Neuron (in vitro differentiated cells): ENCODE results near the gene CCDC12.
"Not testable (repeated sequence)": the region's sequence is repeated elsewhere in the genome, so short reads cannot be mapped to it uniquely, and the experiment has no call there.

Experiments used
- H2AFZ ChIP-seq: one replicate; pipeline ENCODE4 v1.6.1; 2013; ENCODE audit warnings: low read depth, mild to moderate bottlenecking, inconsistent platforms, low read length, moderate library complexity
- H3K27me3 ChIP-seq: one replicate; pipeline ENCODE4 v1.6.1; 2013; ENCODE audit warnings: low read length; ENCODE audit not compliant: insufficient read depth
- H3K36me3 ChIP-seq: one replicate; pipeline ENCODE4 v1.6.1; 2013; ENCODE audit warnings: low read length; ENCODE audit not compliant: insufficient read depth
- H3K4me1 ChIP-seq: one replicate; pipeline ENCODE4 v1.6.1; 2013; ENCODE audit warnings: low read length; ENCODE audit not compliant: insufficient read depth
- H3K4me3 ChIP-seq: 2 replicates; pipeline ENCODE4 v1.5.1; 2013; ENCODE audit warnings: mild to moderate bottlenecking, low read length, moderate library complexity
- H3K9me3 ChIP-seq: one replicate; pipeline ENCODE4 v1.6.1; 2013; ENCODE audit warnings: low read length

Gene CCDC12

GRCh38 chr3:46974421-46975171 lies 1.9 kb downstream of the CCDC12 start:
- H3K9me3 ChIP-seq: no peaks in the 10 kb centered on the region
- H3K36me3 ChIP-seq: peaks cover 11% of the 10 kb centered on the region
- no peak overlapping the region for H2AFZ ChIP-seq
- H3K4me1 ChIP-seq: peaks cover 2% of the 10 kb centered on the region
- H3K4me3 ChIP-seq: no peak overlapping the region
- H3K27me3 ChIP-seq: no peaks in the 10 kb centered on the region

GRCh38 chr3:46972396-46972795 lies 4.1 kb downstream of the CCDC12 start:
- Histone ChIP-seq H3K36me3 (peaks cover 13% of the 10 kb centered on the region), H3K27me3 (no peaks in the 10 kb centered on the region), H3K4me3 (no peak overlapping the region), H3K9me3 (no peaks in the 10 kb centered on the region), H2AFZ (no peak overlapping the region), H3K4me1 (no peaks in the 10 kb centered on the region)

GRCh38 chr3:46971742-46972141 lies 4.8 kb downstream of the CCDC12 start:
- no peaks in the 10 kb centered on the region for H3K27me3 ChIP-seq
- peaks cover 14% of the 10 kb centered on the region for H3K36me3 ChIP-seq
- H3K9me3 ChIP-seq: no peaks in the 10 kb centered on the region
- H3K4me3 ChIP-seq: no peak overlapping the region
- H2AFZ ChIP-seq: no peak overlapping the region
- H3K4me1 ChIP-seq: no peaks in the 10 kb centered on the region

GRCh38 chr3:46971151-46971550 lies 5.4 kb downstream of the CCDC12 start:
- Histone ChIP-seq H3K27me3 (no peaks in the 10 kb centered on the region), H3K36me3 (peaks cover 17% of the 10 kb centered on the region), H3K4me1 (no peaks in the 10 kb centered on the region), H3K9me3 (no peaks in the 10 kb centered on the region), H2AFZ (no peak overlapping the region), H3K4me3 (no peak overlapping the region)

GRCh38 chr3:46970391-46971091 lies 6.0 kb downstream of the CCDC12 start:
- H3K36me3 ChIP-seq: peaks cover 22% of the 10 kb centered on the region
- no peaks in the 10 kb centered on the region for H3K27me3 ChIP-seq
- H3K9me3 ChIP-seq: peaks cover 4% of the 10 kb centered on the region
- H2AFZ ChIP-seq: no peak overlapping the region
- no peak overlapping the region for H3K4me3 ChIP-seq
- H3K4me1 ChIP-seq: no peaks in the 10 kb centered on the region

GRCh38 chr3:46968783-46969428 lies 7.6 kb downstream of the CCDC12 start:
- Histone ChIP-seq H3K36me3 (peaks cover 27% of the 10 kb centered on the region), H3K27me3 (no peaks in the 10 kb centered on the region), H2AFZ (no peak overlapping the region), H3K4me3 (no peak overlapping the region), H3K4me1 (no peaks in the 10 kb centered on the region), H3K9me3 (peaks cover 4% of the 10 kb centered on the region)

GRCh38 chr3:46966811-46967210 lies 9.7 kb downstream of the CCDC12 start:
- H3K36me3 ChIP-seq: peaks cover 32% of the 10 kb centered on the region
- H3K4me3 ChIP-seq: no peak overlapping the region
- H3K27me3 ChIP-seq: no peaks in the 10 kb centered on the region
- peaks cover 9% of the 10 kb centered on the region for H3K9me3 ChIP-seq
- no peak overlapping the region for H2AFZ ChIP-seq
- H3K4me1 ChIP-seq: no peaks in the 10 kb centered on the region

GRCh38 chr3:46965151-46965550 lies 11.4 kb downstream of the CCDC12 start:
- Histone ChIP-seq H2AFZ (no peak overlapping the region), H3K9me3 (peaks cover 9% of the 10 kb centered on the region), H3K4me3 (no peak overlapping the region), H3K27me3 (no peaks in the 10 kb centered on the region), H3K4me1 (peaks cover 11% of the 10 kb centered on the region), H3K36me3 (peaks cover 21% of the 10 kb centered on the region)

GRCh38 chr3:46964038-46964590 lies 12.4 kb downstream of the CCDC12 start:
- peaks cover 21% of the 10 kb centered on the region for H3K36me3 ChIP-seq

GRCh38 chr3:46962990-46963389 lies 13.6 kb downstream of the CCDC12 start:
- Histone ChIP-seq H3K9me3 (peaks cover 9% of the 10 kb centered on the region), H3K4me1 (peaks cover 15% of the 10 kb centered on the region), H3K36me3 (peaks cover 19% of the 10 kb centered on the region), H2AFZ (no peak overlapping the region), H3K4me3 (no peak overlapping the region), H3K27me3 (no peaks in the 10 kb centered on the region)

More at GRCh38 chr3:46964038-46964590, 12.4 kb downstream of the CCDC12 start:
- H3K27me3 ChIP-seq, H3K4me3 ChIP-seq, H2AFZ ChIP-seq, H3K9me3 ChIP-seq: not testable (repeated sequence)
- H3K4me1 ChIP-seq: peaks cover 15% of the 10 kb centered on the region

GRCh38 chr3:46962427-46962826 lies 14.1 kb downstream of the CCDC12 start:
- H3K36me3 ChIP-seq: peaks cover 19% of the 10 kb centered on the region
- no peak overlapping the region for H2AFZ ChIP-seq
- H3K27me3 ChIP-seq: no peaks in the 10 kb centered on the region
- H3K4me1 ChIP-seq: peaks cover 15% of the 10 kb centered on the region
- peaks cover 9% of the 10 kb centered on the region for H3K9me3 ChIP-seq
- no peak overlapping the region for H3K4me3 ChIP-seq

GRCh38 chr3:46960835-46961234 lies 15.7 kb downstream of the CCDC12 start:
- Histone ChIP-seq H3K27me3 (no peaks in the 10 kb centered on the region), H3K9me3 (peaks cover 7% of the 10 kb centered on the region), H3K4me1 (peaks cover 15% of the 10 kb centered on the region), H3K4me3 (no peak overlapping the region), H3K36me3 (peaks cover 13% of the 10 kb centered on the region), H2AFZ (no peak overlapping the region)
